SK-N-SH (cell line): ENCODE measurements around the gene P2RY6. TPM values are rescaled to one million over a fixed set of nuclear protein-coding genes. Genes with fewer than 3 reads are reported as not detected.
A peak's percentile ranks its signal among the peaks of the same experiment; 100 is the strongest.

Experiments
- CTCF ChIA-PET: fragments of 300-600, 350-600 bp; formaldehyde crosslinking; extraction: SDS; loops from one replicate; lab custom pipeline; 2021; lab: Yijun Ruan, JAX
- POLR2A ChIA-PET: fragments of 350-600 bp; sonication (Branson Sonifier 250); formaldehyde crosslinking; extraction: SDS; loops from one replicate; lab custom pipeline; 2020; ENCODE audit warnings: antibody characterized with exemption, inconsistent platforms; lab: Yijun Ruan, JAX
- DNase-seq: peaks from one replicate; pipeline ENCODE4 v3.0.0; 2012
- H2AFZ ChIP-seq: fragments of 200-600 bp; sonication (generic); 2 replicates; pipeline ENCODE4 v1.8.1; 2016; ENCODE audit warnings: antibody characterized with exemption, mild to moderate bottlenecking, low read depth
- H3F3A ChIP-seq: fragments of 200-600 bp; sonication (generic); replicated peaks from 2 replicates; pipeline ENCODE3; 2016; ENCODE audit warnings: antibody characterized with exemption, mild to moderate bottlenecking; ENCODE audit not compliant: insufficient read depth
- H3K27ac ChIP-seq, 2 experiments: fragments of 200-500 bp in 1 of 2; fragments of 200-600 bp in 1 of 2; sonication (Bioruptor generic) in 1 of 2; sonication (generic), shearing (Covaris generic) in 1 of 2; 2 replicates each; pipeline versions ENCODE4 v1.5.1 to v1.6.1; 2014 to 2016; ENCODE audit warnings: low read depth in 2 of 2, inconsistent platforms in 1 of 2, low read length in 1 of 2, mild to moderate bottlenecking in 1 of 2, mixed read lengths in 1 of 2
- H3K27me3 ChIP-seq: fragments of 200-600 bp; sonication (generic), shearing (Covaris generic); 2 replicates; pipeline ENCODE4 v1.6.1; 2016; ENCODE audit warnings: mixed run types; ENCODE audit not compliant: insufficient read depth
- H3K36me3 ChIP-seq, 2 experiments: fragments of 200-500 bp in 1 of 2; fragments of 200-600 bp in 1 of 2; sonication (Bioruptor generic) in 1 of 2; sonication (generic) in 1 of 2; replicated peaks in 1 of 2; 2 replicates each; pipeline versions ENCODE3 to v1.5.1; 2014 to 2016; ENCODE audit warnings: low read length in 1 of 2, mild to moderate bottlenecking in 1 of 2; ENCODE audit not compliant: insufficient read depth in 2 of 2, control insufficient read depth in 1 of 2
- H3K4me1 ChIP-seq, 2 experiments: fragments of 200-500 bp in 1 of 2; fragments of 200-600 bp in 1 of 2; sonication (Bioruptor generic) in 1 of 2; sonication (generic), shearing (Covaris generic) in 1 of 2; 2 replicates each; pipeline versions ENCODE4 v1.5.1 to v1.6.1; 2014 to 2016; ENCODE audit warnings: low read depth in 1 of 2, low read length in 1 of 2, mixed run types in 1 of 2; ENCODE audit not compliant: insufficient read depth in 2 of 2, control insufficient read depth in 1 of 2
- H3K4me2 ChIP-seq: fragments of 200-600 bp; sonication (generic), shearing (Covaris generic); 2 replicates; pipeline ENCODE4 v1.6.1; 2017; ENCODE audit warnings: mixed run types
- H3K4me3 ChIP-seq, 2 experiments: fragments of 200-500 bp in 1 of 2; fragments of 200-600 bp in 1 of 2; sonication (Bioruptor generic) in 1 of 2; sonication (generic), shearing (Covaris generic) in 1 of 2; 2 replicates each; pipeline versions ENCODE4 v1.5.1 to v1.8.1; 2014 to 2016; ENCODE audit warnings: low read depth in 2 of 2, inconsistent platforms in 1 of 2, low read length in 1 of 2, mild to moderate bottlenecking in 1 of 2, mixed read lengths in 1 of 2, moderate library complexity in 1 of 2
- H3K79me2 ChIP-seq: fragments of 200-600 bp; sonication (generic); 2 replicates; pipeline ENCODE4 v1.8.1; 2017; ENCODE audit warnings: mild to moderate bottlenecking; ENCODE audit not compliant: insufficient read depth
- H3K9ac ChIP-seq: fragments of 200-600 bp; sonication (generic); 2 replicates; pipeline ENCODE4 v1.6.1; 2017; ENCODE audit warnings: mixed run types
- H3K9me2 ChIP-seq: fragments of 200-600 bp; sonication (generic); 2 replicates; pipeline ENCODE4 v1.6.1; 2017; ENCODE audit warnings: mixed run types
- H3K9me3 ChIP-seq: fragments of 200-600 bp; sonication (generic); 2 replicates; pipeline ENCODE4 v1.6.1; 2017; ENCODE audit warnings: mixed run types, mild to moderate bottlenecking, moderate library complexity
- H4K20me1 ChIP-seq: fragments of 200-600 bp; sonication (generic); 2 replicates; pipeline ENCODE4 v1.6.1; 2017; ENCODE audit warnings: mild to moderate bottlenecking, mixed run types; ENCODE audit not compliant: insufficient read depth
- CHD2 ChIP-seq: fragments of 150-350 bp; IDR thresholded peaks from 2 replicates; pipeline ENCODE4 v1.6.1; 2018; ENCODE audit warnings: low read length; ENCODE audit not compliant: partially characterized antibody
- GABPA ChIP-seq: IDR thresholded peaks from 2 replicates; pipeline ENCODE4 v1.4.0; 2012; ENCODE audit warnings: low read depth, mild to moderate bottlenecking
- IRF3 ChIP-seq: fragments of 150-350 bp; IDR thresholded peaks from 2 replicates; pipeline ENCODE4 v1.6.1; 2016; ENCODE audit warnings: mild to moderate bottlenecking, low read depth, low read length
- MAX ChIP-seq: IDR thresholded peaks from 2 replicates; pipeline ENCODE4 v1.4.0; 2012; ENCODE audit warnings: low read depth
- NFIC ChIP-seq: IDR thresholded peaks from 2 replicates; pipeline ENCODE4 v1.4.0; 2012; ENCODE audit warnings: borderline replicate concordance
- RAD21 ChIP-seq: IDR thresholded peaks from 2 replicates; pipeline ENCODE4 v1.6.1; 2012; ENCODE audit warnings: mild to moderate bottlenecking, low read length
- SMC3 ChIP-seq: IDR thresholded peaks from 2 replicates; pipeline ENCODE4 v1.6.1; 2012; ENCODE audit warnings: low read depth, low read length, improper control_type of control experiment
- TCF12 ChIP-seq: IDR thresholded peaks from 2 replicates; pipeline ENCODE4 v1.4.0; 2012
- TEAD4 ChIP-seq: IDR thresholded peaks from 2 replicates; pipeline ENCODE4 v1.4.0; 2012; ENCODE audit warnings: mild to moderate bottlenecking, borderline replicate concordance; ENCODE audit not compliant: insufficient read depth
- USF1 ChIP-seq: IDR thresholded peaks from 2 replicates; pipeline ENCODE4 v1.4.0; 2012; ENCODE audit warnings: low read depth, borderline replicate concordance
- ZBTB33 ChIP-seq: IDR thresholded peaks from 2 replicates; pipeline ENCODE4 v1.4.0; 2012; ENCODE audit warnings: low read depth, borderline replicate concordance
- WGBS: methylation state at CpG from one replicate; pipeline ENCODE4 v1.1.6; 2017; ENCODE audit warnings: low lambda C conversion rate; 5-methylcytosine and 5-hydroxymethylcytosine counted together
- polyA plus RNA-seq, 3 experiments: library from polyadenylated mRNA; depleted of rRNA; stranded (reverse); fragments of >200 nt; gene quantifications; 2 replicates each; pipeline ENCODE4 v1.2.3, GENCODE V29; 2012

The P2RY6 gene
- polyA plus RNA-seq, 1 of the 3 experiments (the other 2 are of a cell fraction), result 0.15 TPM

GRCh38 chr11:73314117-73314961 is 42.2 kb downstream of the P2RY6 start:
- no peaks in the 10 kb centered on the region for H3K9me3 ChIP-seq
- peak overlapping the region; percentile 99 for H3K4me2 ChIP-seq
- TF ChIP-seq GABPA (no peak), TCF12 (peak; percentile 36; the same call in 1 of the 2 replicates), IRF3 (no peak), RAD21 (no peak), SMC3 (no peak), ZBTB33 (no peak), TEAD4 (no peak), CHD2 (no peak), NFIC (no peak), USF1 (no peak), MAX (0 out of 2 replicates have a peak, but pooled peaks have one; percentile 23)
- DNase-seq, result no peak
- H3K27ac ChIP-seq, result peak overlapping the region; percentile 54 to 82
- no peaks in the 10 kb centered on the region for H3F3A ChIP-seq
- H2AFZ ChIP-seq, result no peak overlapping the region
- ChIA-PET CTCF (interaction anchor here (1.0 to 17.6 kb wide), 7 partner anchors 5 to 79 kb away, joined by 3 to 395 read pairs (median 7); partner anchors contain the start of gene ARHGEF17), POLR2A (interaction anchor here (0.6 kb wide), 1 partner anchor 21 kb away, joined by 3 read pairs; no protein-coding TSS in a partner anchor)
- peaks cover 100% of the 10 kb centered on the region for H3K79me2 ChIP-seq
- peak overlapping the region in 1 of 2 experiments; percentile 86; a peak in 1 of 4 replicates for H3K4me3 ChIP-seq
- 55% methylated on average over 6 of the region's 11 CpGs for whole genome bisulfite sequencing
- peaks cover 3 to 15% of the 10 kb centered on the region in 2 experiments for H3K36me3 ChIP-seq
- H3K4me1 ChIP-seq, result peaks cover 78 to 79% of the 10 kb centered on the region in 2 experiments; a peak in 3 of 4 replicates
- 0 out of 2 replicates have a peak overlapping the region, but pooled peaks have one; percentile 28 for H3K9ac ChIP-seq
- no peaks in the 10 kb centered on the region for H3K9me2 ChIP-seq
- no peaks in the 10 kb centered on the region for H3K27me3 ChIP-seq
- peaks cover 94% of the 10 kb centered on the region for H4K20me1 ChIP-seq
